K562 (cell line): Measurements from ENCODE around the gene C11orf58. TPM values are rescaled to one million over a fixed set of nuclear protein-coding genes. Genes with fewer than 3 reads are reported as not detected.

ENCODE experiments used
- BACH1 ChIP-seq: fragments of 200-800 bp; sonication (Bioruptor generic); IDR thresholded peaks from 2 replicates; pipeline ENCODE4 v1.6.1; 2016; ENCODE audit warnings: missing genetic modification characterization, missing compliant biosample characterization
- E2F1 ChIP-seq: sonication (generic); formaldehyde crosslinking; IDR thresholded peaks from 2 replicates; pipeline ENCODE4 v1.8.1; 2023; ENCODE audit warnings: mild to moderate bottlenecking, missing genetic modification reagents, moderate library complexity
- ELK3 ChIP-seq: fragments of 450-650 bp; formaldehyde crosslinking; IDR thresholded peaks from 2 replicates; pipeline ENCODE4 v1.4.0; 2020; ENCODE audit warnings: mild to moderate bottlenecking
- EP300 ChIP-seq: IDR thresholded peaks from 2 replicates; pipeline ENCODE4 v1.6.1; 2012; ENCODE audit warnings: low read length, improper control_type of control experiment
- GATA2 ChIP-seq: sonication (generic); formaldehyde crosslinking; IDR thresholded peaks from 2 replicates; pipeline ENCODE4 v1.4.0; 2020; ENCODE audit warnings: mild to moderate bottlenecking, missing genetic modification reagents
- NELFE ChIP-seq: IDR thresholded peaks from 2 replicates; pipeline ENCODE4 v1.6.1; 2011; ENCODE audit warnings: mild to moderate bottlenecking; ENCODE audit not compliant: insufficient read depth, insufficient read length
- NR3C1 ChIP-seq: sonication (generic); formaldehyde crosslinking; IDR thresholded peaks from 2 replicates; pipeline ENCODE4 v1.8.1; 2022; ENCODE audit warnings: missing genetic modification reagents
- SRSF7 ChIP-seq: fragments of 200-400 bp; formaldehyde crosslinking; optimal IDR thresholded peaks from 2 replicates; pipeline ENCODE3; 2017; ENCODE audit warnings: mild to moderate bottlenecking, low read depth, low read length
- ZBTB40 ChIP-seq, 2 experiments: fragments of 450-650 bp in 1 of 2; sonication (generic) in 1 of 2; formaldehyde crosslinking in 1 of 2; IDR thresholded peaks; 2 replicates each; pipeline versions ENCODE4 v1.7.1 to v1.9.0; 2016 to 2022; ENCODE audit warnings: inconsistent platforms in 1 of 2, mild to moderate bottlenecking in 1 of 2, missing genetic modification reagents in 1 of 2
- ZNF124 ChIP-seq: sonication (generic); formaldehyde crosslinking; IDR thresholded peaks from 2 replicates; pipeline ENCODE4 v1.8.1; 2022; ENCODE audit warnings: missing genetic modification reagents
- polyA plus RNA-seq, 8 experiments: library from polyadenylated mRNA; depleted of rRNA in 4 of 8; stranded (reverse) in 5 of 8; unstranded in 3 of 8; fragments of >200 nt; fragmentation: Nextera tagmentation in 2 of 8; fragmentation: Illumina TruSeq in 1 of 8; extraction: Ambion mirVana in 2 of 8; extraction: Trizol in 1 of 8; gene quantifications; 2 replicates each; pipeline versions ENCODE4 v1.2.1 to v1.2.3, GENCODE V29; 2011 to 2014; ENCODE audit warnings: inconsistent platforms in 1 of 8, missing spikeins in 1 of 8
- total RNA-seq, 7 experiments: library from RNA; depleted of rRNA in 6 of 7; stranded (reverse); fragments of >200 nt in 6 of 7; fragmentation: Illumina TruSeq in 2 of 7; extraction: Trizol in 2 of 7; gene quantifications; 2 replicates each; pipeline versions ENCODE4 v1.2.1 to v1.2.3, GENCODE V29; 2011 to 2021; ENCODE audit warnings: low replicate concordance in 1 of 7
- TF ChIP-seq, protein P1 (sequence below): fragments of 250-450 bp; sonication (Bioruptor Pico); IDR thresholded peaks from 2 replicates; pipeline ENCODE4 v1.4.0; 2020; ENCODE audit warnings: borderline replicate concordance

Gene C11orf58
- total and polyA plus RNA-seq, 9 of the 15 experiments (the other 6 are each of a cell fraction or from before 2014, with no cell fraction given) = 104 to 421 (median 247) TPM

DNA sequence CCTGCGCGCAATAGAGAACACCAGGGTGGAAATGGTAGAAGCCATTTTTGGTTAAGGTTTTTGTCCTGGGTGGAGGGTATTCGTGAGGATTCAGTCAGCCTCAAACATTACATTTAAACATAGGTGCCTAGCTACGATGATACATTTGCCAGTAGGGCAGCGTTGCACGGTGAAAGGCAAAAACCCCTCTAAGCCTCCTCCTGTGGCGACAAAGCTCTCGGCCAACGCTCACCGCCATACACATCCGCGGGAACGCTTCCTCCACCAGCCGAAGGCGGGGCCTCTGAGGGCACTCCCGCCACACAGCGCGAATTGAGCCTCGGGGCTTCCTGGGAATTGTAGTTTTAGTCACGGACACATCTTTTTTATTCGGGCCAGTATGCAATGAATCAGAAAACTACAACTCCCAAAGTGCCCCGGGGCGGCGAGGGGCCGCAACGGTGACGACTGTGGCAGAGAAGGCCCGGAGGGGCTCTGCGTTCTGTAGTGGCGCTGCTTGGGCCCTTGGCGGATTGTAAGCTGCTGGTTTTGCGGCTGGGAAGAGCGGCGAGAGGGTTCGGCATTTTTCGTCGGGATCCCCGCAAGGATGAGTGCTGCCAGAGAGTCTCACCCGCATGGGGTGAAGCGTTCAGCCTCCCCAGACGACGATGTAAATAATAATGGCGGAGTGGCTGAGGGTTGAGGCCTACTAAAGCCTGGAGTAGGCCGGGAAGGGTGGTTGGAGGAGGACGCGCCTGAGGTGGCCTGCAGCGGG is at the start of gene C11orf58 (continued):
- 0 out of 2 replicates have a peak, but pooled peaks have one; percentile 24 for TF ChIP-seq ZBTB40 (IDR thresholded peaks at IDR 0.05)
- TF ChIP-seq ZBTB40 (CRISPR knock-in tag; IDR thresholded peaks at IDR 0.05) = no peak
- peak; percentile 57 for TF ChIP-seq NELFE
- TF ChIP-seq GATA2 (CRISPR knock-in tag) = no peak
- TF ChIP-seq SRSF7 = no peak
- TF ChIP-seq ELK3 (CRISPR knock-in tag) = no peak
- TF ChIP-seq E2F1 = peak; percentile 70; the same call in 1 of the 2 replicates
- 0 out of 2 replicates have a peak, but pooled peaks have one; percentile 66 for TF ChIP-seq NR3C1 (CRISPR knock-in tag)
- TF ChIP-seq, protein P1, sequence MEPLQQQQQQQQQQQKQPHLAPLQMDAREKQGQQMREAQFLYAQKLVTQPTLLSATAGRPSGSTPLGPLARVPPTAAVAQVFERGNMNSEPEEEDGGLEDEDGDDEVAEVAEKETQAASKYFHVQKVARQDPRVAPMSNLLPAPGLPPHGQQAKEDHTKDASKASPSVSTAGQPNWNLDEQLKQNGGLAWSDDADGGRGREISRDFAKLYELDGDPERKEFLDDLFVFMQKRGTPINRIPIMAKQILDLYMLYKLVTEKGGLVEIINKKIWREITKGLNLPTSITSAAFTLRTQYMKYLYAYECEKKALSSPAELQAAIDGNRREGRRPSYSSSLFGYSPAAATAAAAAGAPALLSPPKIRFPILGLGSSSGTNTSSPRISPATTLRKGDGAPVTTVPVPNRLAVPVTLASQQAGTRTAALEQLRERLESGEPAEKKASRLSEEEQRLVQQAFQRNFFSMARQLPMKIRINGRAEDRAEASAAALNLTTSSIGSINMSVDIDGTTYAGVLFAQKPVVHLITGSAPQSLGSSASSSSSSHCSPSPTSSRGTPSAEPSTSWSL (CRISPR knock-in tag) = no peak
- TF ChIP-seq BACH1 (tag) = 0 out of 2 replicates have a peak, but pooled peaks have one; percentile 70
- TF ChIP-seq ZNF124 (CRISPR knock-in tag) = no peak
- TF ChIP-seq EP300 = no peak
